Subcutaneous abdominal adipose tissue (tissue), 5 donors: Measurements from ENCODE around the gene PDCD4.
A peak's percentile ranks its signal among the peaks of the same experiment; 100 is the strongest.
"Not testable (repeated sequence)": the region's sequence is repeated elsewhere in the genome, so short reads cannot be mapped to it uniquely, and the experiment has no call there.

Experiments used
- H3K27ac ChIP-seq: one replicate; pipeline ENCODE4 v1.7.0; 2013; ENCODE audit warnings: low read depth, mild to moderate bottlenecking, inconsistent platforms, low read length, moderate library complexity
- H3K27me3 ChIP-seq, 5 donors: one replicate each; pipeline ENCODE4 v1.7.0; 2013; ENCODE audit warnings: low read length in 5 of 5, inconsistent platforms in 1 of 5; ENCODE audit not compliant: control insufficient read depth in 5 of 5, insufficient read depth in 4 of 5
- H3K36me3 ChIP-seq, 5 donors: one replicate each; pipeline ENCODE4 v1.7.0; 2013; ENCODE audit warnings: low read length in 5 of 5; ENCODE audit not compliant: control insufficient read depth in 5 of 5, insufficient read depth in 5 of 5
- H3K4me1 ChIP-seq, 5 donors: one replicate each; pipeline ENCODE4 v1.7.0; 2013; ENCODE audit warnings: low read length in 5 of 5, mild to moderate bottlenecking in 3 of 5, moderate library complexity in 1 of 5; ENCODE audit not compliant: control insufficient read depth in 5 of 5, insufficient read depth in 5 of 5
- H3K4me3 ChIP-seq, 5 donors: one replicate each; pipeline ENCODE4 v1.7.0; 2013; ENCODE audit warnings: low read length in 5 of 5, low read depth in 1 of 5
- H3K9ac ChIP-seq, 5 donors: one replicate each; pipeline ENCODE4 v1.7.0; 2013; ENCODE audit warnings: low read length in 5 of 5, mild to moderate bottlenecking in 4 of 5, moderate library complexity in 3 of 5
- H3K9me3 ChIP-seq, 5 donors: one replicate each; pipeline ENCODE4 v1.7.0; 2013; ENCODE audit warnings: low read length in 5 of 5; ENCODE audit not compliant: control insufficient read depth in 5 of 5
- donor health status: healthy.
- donor health status: healthy.
- donor health status: healthy.
- donor health status: healthy.
- donor health status: healthy.

The PDCD4 gene

DNA sequence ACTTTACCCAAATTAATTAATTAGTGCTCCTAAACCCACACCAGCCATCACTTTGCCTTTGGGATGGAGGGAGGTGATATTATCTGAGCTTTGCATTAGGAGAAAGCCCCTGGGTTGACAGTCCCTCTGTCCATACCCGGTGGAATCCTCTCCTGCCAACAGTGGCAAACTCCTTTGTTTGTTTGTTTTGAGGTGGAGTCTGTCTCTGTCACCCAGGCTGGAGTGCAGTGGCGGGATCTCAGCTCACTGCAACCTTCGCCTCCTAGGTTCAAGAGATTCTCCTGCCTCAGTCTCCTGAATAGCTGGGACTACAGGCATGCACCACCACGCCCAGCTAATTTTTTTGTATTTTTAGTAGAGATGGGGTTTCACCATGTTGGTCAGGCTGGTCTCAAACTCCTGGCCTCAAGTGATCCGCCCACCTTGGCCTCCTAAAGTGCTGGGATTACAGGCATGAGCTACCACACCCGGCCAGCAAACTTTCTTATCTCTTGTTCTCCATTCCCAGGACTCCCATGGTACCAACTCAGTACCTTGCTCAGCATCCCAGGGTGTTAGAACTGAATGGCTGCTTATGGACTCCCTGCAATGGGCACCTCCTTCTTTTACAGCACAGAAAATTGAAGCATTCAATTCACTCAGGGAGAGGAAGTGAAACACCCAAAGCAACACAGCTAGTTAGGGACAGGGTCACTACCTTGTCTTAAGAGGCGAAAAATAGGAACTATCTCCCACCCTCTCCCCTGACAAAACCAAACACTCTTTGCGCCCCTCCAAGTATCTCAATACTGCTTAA, 4.5 kb upstream of the PDCD4 start:
- H3K36me3 ChIP-seq, H3K27ac ChIP-seq, H3K27me3 ChIP-seq, H3K4me3 ChIP-seq, H3K9me3 ChIP-seq: not testable (repeated sequence)
- H3K9ac ChIP-seq, result peak overlapping the region in 1 of 5 donors; percentile 7
- peaks cover 8 to 66% (median 50%) of the 10 kb centered on the region in 5 donors for H3K4me1 ChIP-seq

DNA sequence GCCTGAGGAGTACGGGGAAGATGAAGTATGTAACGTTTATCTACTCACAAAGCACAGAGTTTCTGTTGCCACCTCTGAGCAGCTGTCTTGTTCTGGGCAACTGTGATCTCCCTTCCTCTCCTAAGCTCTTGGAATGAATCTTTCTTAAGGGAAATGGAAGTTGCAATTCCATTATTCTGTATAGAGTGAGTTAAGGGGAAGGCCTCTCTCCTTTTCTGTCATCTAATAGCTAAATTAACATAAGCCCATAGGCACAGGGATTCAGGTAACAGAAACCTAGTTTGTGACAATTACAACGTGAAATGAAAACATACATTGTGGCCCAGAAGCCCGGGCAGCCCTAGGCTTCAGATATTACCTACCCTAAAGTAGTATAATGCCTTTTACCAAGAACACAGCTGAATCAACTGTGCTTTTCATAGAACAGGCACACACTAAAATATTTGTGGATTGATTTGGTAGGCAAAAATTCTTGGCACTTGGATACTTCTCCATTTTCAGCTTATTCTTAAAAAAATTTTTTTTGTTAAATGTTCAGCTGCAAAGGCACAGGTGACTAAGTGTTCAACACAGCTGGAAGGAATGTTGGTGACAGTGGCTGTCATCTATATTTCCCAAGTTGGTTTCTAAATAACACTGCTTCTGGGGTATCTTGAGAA, 3.8 kb upstream of the PDCD4 start:
- Histone ChIP-seq H3K9ac (peak overlapping the region in 1 of 5 donors; percentile 25), H3K27ac (peak overlapping the region; percentile 30), H3K4me1 (peaks cover 7 to 59% (median 47%) of the 10 kb centered on the region in 5 donors), H3K27me3 (no peaks in the 10 kb centered on the region), H3K36me3 (no peaks in the 10 kb centered on the region), H3K4me3 (no peak overlapping the region), H3K9me3 (no peaks in the 10 kb centered on the region)

DNA sequence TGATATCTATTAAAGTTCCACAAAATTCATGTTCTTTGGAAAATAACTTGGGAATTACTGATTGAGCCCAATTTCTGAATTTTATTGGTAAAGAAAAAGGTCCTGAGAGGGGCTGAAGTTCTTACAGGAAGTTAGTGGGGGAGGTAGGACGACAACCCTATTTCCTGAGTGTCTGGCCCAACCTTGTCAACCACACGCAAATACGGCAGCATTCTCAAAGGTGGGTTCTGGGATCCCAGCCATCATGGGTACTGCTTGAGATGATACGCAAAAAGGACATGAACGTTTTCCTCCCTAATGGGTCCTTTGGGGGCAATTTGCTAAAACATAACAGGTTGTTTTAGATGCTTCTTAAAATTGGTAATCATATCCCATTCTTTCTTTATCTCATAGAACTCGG, 2.7 kb upstream of the PDCD4 start:
- Histone ChIP-seq H3K4me3 (no peak overlapping the region), H3K9me3 (no peaks in the 10 kb centered on the region), H3K27ac (no peak overlapping the region), H3K4me1 (peaks cover 7 to 59% (median 50%) of the 10 kb centered on the region in 5 donors), H3K27me3 (no peaks in the 10 kb centered on the region), H3K9ac (no peak overlapping the region), H3K36me3 (no peaks in the 10 kb centered on the region)

DNA sequence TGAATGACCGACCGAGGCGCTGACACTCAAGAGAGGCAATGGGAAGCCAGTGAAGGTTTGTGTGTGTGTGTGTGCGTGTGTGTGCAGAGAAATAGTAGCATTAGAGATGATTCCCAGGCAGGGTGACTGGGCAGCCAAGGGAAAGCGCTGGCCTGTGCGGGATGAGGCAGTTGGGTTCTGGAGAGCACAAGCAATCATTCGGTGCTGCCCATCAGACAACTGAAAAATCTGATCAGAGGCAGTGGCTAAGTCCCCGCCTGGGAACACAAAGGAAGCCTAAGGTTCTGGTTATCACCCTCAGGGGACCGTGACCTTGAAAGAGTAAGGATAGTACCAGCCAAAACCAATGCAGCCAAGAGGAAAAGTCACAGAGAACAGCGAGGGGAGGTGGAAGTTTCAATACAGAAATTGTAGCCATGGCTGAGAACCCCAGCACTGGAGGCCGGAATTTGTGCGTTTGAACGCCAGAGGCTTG, 868 bp upstream of the PDCD4 start:
- Histone ChIP-seq H3K9ac (peak overlapping the region; percentile 1 to 86 (median 77)), H3K36me3 (no peaks in the 10 kb centered on the region), H3K27me3 (no peaks in the 10 kb centered on the region), H3K4me3 (peak overlapping the region; percentile 79 to 87 (median 85)), H3K27ac (peak overlapping the region; percentile 89), H3K9me3 (no peaks in the 10 kb centered on the region), H3K4me1 (peaks cover 7 to 50% (median 42%) of the 10 kb centered on the region in 5 donors)

DNA sequence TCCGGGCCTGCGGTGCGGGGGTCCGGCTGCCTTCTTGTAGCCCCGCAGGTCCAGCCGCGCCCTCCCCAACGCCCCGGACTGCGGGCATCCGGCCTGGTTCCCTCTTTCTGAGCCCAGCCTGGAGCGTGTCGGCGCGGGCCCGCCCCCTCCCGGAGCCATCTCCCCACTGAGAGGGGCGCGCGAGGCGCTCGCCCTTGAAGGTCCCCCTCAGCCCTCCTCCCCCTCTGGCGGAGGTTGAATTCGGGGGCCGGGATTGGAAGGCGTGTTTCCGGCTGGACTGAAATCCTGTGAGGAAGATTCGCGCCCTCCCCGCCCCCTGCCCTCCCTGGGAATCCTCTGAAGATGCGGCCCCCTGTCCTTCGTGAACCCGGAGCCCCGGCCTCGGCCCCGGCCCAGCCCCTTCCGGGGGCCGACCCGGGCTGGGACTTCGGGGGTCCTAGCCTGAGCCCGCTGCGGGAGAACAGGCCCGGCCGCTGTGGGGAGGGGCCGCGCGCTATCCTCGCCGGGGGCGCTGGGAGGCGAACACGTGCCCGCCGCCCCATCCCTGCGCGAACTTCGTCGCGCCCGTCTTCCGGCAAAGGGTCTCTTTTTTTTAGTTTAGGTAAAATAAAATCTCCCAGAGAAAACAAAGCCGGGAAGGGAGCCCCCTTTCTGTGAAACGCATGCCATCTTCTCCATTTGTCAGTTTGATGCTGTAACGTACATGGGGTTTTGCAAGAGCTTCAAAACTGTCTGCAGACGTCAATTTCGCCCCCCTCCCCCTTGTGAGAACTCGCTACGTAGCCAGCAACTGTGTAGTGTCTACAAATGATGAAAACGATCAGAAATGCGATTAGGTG, 636 bp downstream of the PDCD4 start:
- Histone ChIP-seq H3K9ac (peak overlapping the region in 4 of 5 donors; percentile 71 to 87 (median 82)), H3K9me3 (no peaks in the 10 kb centered on the region), H3K27me3 (no peaks in the 10 kb centered on the region), H3K4me1 (peaks cover 7 to 37% (median 34%) of the 10 kb centered on the region in 5 donors), H3K36me3 (peaks cover 0 to 3% (median 0%) of the 10 kb centered on the region in 5 donors), H3K27ac (peak overlapping the region; percentile 89), H3K4me3 (peak overlapping the region; percentile 79 to 87 (median 85))

DNA sequence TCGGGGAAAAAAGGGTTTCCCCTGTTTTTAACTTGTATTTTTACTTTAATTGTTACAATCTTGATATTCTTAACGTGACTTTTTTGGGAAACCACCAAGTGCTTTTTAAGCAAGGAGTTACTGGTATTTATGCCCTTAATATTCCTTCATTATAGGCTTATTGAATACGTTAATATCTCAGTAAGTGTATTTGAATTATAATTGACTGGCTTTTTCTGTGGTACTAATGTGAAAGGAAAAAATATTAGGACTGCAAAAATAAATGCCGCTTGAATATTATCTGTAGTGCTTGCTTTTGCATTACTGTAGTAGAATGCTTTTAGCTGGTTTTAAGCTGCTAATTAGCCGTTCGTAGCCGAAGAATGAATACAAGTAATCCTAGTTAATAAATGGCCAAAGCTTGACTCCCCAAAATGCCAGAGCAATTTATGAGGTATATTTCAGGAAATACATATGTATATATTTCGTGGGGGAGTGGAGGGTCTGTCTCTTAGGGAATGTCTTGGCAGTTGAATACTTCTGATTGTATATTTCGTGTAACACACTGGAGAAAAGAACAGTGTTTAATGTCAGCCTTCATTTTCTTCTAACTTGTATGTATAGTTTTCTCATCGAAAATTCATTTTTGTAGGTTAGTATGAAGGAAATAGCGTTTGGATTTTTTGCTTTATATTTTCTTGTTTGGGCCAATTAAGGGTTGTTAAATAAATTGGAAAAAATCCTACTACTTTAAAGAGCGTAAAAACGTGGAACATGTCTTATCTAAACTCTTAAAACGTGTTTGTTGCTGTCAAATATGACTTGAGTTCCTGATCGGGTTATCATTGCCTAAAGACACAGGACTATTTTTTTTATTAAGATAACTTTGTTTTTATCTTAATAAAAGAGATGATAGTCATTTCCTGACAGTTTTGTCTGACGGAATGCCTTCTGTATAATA, 1.5 kb downstream of the PDCD4 start:
- peaks cover 0 to 6% (median 4%) of the 10 kb centered on the region in 5 donors for H3K36me3 ChIP-seq
- H3K9ac ChIP-seq, result peak overlapping the region; percentile 39 to 87 (median 79)
- H3K9me3 ChIP-seq, result no peaks in the 10 kb centered on the region
- H3K27me3 ChIP-seq, result no peaks in the 10 kb centered on the region
- peak overlapping the region; percentile 89 for H3K27ac ChIP-seq
- H3K4me3 ChIP-seq, result peak overlapping the region; percentile 79 to 87 (median 85)
- H3K4me1 ChIP-seq, result peaks cover 7 to 34% (median 30%) of the 10 kb centered on the region in 5 donors

DNA sequence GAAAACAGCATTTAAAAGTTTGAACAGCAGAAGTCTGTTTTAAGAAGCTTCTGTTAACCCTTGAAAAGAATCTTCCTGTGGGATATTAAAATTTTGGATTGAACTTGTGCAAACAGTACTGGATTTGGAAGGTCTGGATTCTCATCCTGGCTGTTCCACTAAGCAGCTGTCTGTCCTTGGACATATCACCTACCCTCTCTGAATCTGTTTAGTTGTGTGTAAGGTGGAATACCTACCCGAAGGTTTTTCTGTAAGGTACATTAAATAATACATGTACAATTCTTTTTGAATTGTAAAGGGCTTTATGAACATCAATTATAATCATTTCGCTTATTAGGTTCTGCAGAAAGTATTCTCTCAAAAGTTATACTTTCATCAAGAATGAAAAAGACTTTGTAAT, 2.2 kb downstream of the PDCD4 start:
- Histone ChIP-seq H3K36me3 (peaks cover 0 to 13% (median 4%) of the 10 kb centered on the region in 5 donors), H3K9me3 (no peaks in the 10 kb centered on the region), H3K9ac (peak overlapping the region; percentile 39 to 87 (median 71)), H3K4me1 (peaks cover 7 to 34% (median 30%) of the 10 kb centered on the region in 5 donors), H3K4me3 (peak overlapping the region; percentile 79 to 87 (median 85)), H3K27ac (peak overlapping the region; percentile 89), H3K27me3 (no peaks in the 10 kb centered on the region)

DNA sequence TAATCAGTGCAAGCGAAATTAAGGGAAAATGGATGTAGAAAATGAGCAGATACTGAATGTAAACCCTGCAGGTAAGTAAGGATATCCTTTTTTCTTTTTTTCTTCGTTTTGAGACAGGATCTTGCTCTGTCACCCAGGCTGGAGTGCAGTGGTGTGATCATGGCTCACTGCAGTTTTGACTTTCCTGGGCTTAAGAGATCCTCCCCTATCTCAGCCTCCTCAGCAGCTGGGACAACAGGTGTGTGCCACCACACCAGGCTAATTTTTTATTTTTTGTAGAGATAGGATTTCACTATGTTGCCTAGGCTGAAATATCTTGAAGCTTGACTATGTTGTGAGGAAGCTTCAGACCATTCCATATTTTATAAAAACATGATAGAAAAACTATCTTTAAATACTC, 4.3 kb downstream of the PDCD4 start:
- H3K36me3 ChIP-seq, result peaks cover 3 to 14% (median 4%) of the 10 kb centered on the region in 5 donors
- H3K27me3 ChIP-seq, result no peaks in the 10 kb centered on the region
- H3K4me3 ChIP-seq, result no peak overlapping the region
- H3K4me1 ChIP-seq, result peaks cover 3 to 30% (median 24%) of the 10 kb centered on the region in 5 donors
- no peaks in the 10 kb centered on the region for H3K9me3 ChIP-seq
- H3K27ac ChIP-seq, result no peak overlapping the region
- no peak overlapping the region for H3K9ac ChIP-seq

DNA sequence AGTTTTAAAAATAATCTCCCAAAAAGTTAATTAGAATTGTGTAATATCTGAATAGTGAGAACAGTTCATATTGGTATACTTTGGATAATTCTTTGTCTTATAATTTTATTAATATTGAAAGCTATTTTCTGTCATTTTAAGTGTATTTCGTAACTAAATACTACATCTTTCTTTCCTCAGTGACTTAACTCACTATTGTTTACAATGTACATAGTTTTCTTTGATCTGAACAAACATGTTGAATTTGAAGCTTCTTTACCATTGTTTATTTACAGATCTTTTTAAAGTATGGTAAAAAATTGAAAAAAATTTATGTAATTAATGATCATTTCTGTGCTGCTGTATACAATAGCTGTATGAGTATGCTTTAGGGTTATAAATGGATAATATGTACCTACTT, 5.1 kb downstream of the PDCD4 start:
- Histone ChIP-seq H3K9me3 (no peaks in the 10 kb centered on the region), H3K36me3 (peaks cover 4 to 17% (median 10%) of the 10 kb centered on the region in 5 donors), H3K27me3 (no peaks in the 10 kb centered on the region), H3K27ac (no peak overlapping the region), H3K4me3 (no peak overlapping the region), H3K4me1 (peaks cover 0 to 25% (median 19%) of the 10 kb centered on the region in 5 donors), H3K9ac (no peak overlapping the region)
